22Rv1 (cell line): Measurements from ENCODE around the gene TMEM72.

ENCODE experiments used
- CTCF ChIP-seq: fragments of 450-650 bp; IDR thresholded peaks from 2 replicates; pipeline ENCODE4 v1.5.1; 2017; ENCODE audit warnings: mild to moderate bottlenecking
- ZFX ChIP-seq: fragments of 450-650 bp; IDR thresholded peaks from 2 replicates; pipeline ENCODE4 v1.6.1; 2017; ENCODE audit warnings: antibody characterized with exemption, borderline replicate concordance

DNA sequence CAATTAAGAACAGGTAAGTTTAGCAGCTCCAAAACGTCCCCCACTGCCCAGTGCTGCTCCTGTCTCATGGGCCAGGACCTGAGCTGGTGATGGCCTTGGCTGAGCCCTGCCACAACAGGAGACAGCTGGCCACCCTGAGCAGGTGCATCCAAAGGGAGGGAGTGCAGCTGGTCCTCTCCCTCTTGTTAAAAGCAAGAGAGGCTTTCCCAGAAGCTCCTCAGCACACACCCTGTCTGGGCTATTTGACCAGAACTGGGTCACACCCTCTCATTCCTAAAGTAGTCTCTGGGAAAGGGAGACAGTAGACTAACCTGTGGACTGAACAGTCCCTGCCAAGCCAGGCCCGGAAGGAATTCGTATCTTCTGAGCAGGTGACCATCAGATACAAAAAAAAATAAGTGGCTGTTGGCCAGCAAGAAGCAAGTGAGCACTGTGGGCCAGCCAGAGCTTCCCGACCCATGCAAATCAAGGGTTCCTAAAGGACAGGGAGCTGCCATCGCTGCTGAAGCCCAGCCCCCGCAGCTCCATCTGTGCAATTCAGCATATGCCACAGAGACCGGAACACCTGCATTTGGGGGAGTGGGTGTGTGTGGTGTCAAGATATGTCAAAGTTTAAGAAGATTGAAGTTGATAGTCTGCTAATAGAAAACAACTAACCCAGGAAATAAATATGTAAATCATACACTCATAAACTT is 2.1 kb upstream of the TMEM72 start:
- TF ChIP-seq CTCF (no peak), ZFX (no peak)
